ENCODE data around the gene ZNF428. TPM values are rescaled to one million over a fixed set of nuclear protein-coding genes. Genes with fewer than 3 reads are reported as not detected.

ZNF428 gene
- polyA plus RNA-seq, 1 of the 3 experiments (the other 2 are of a cell fraction) = 79.5 TPM

- Histone ChIP-seq H3K4me2 (no peak overlapping the region), H3K9me3 (no peaks in the 10 kb centered on the region), H3K36me3 (replicated peaks in 1 of 2; ENCODE audit: control insufficient read depth in 1 of 2, insufficient read depth in 2 of 2, low read length in 1 of 2) (peaks cover 25 to 36% of the 10 kb centered on the region in 2 experiments), H3K4me1 (ENCODE audit: control insufficient read depth in 1 of 2, insufficient read depth in 2 of 2, low read depth in 1 of 2, low read length in 1 of 2) (peaks cover 8 to 15% of the 10 kb centered on the region in 2 experiments; a peak in 2 of 4 replicates), H2AFZ (ENCODE audit: low read depth) (no peak overlapping the region), H3K79me2 (ENCODE audit: insufficient read depth) (peaks cover 46% of the 10 kb centered on the region), H3K27ac (ENCODE audit: low read depth in 2 of 2, low read length in 1 of 2) (no peak overlapping the region), H3K27me3 (ENCODE audit: insufficient read depth) (no peaks in the 10 kb centered on the region), H3F3A (replicated peaks; ENCODE audit: insufficient read depth) (no peaks in the 10 kb centered on the region), H3K9me2 (no peaks in the 10 kb centered on the region), H3K9ac (no peak overlapping the region), H4K20me1 (ENCODE audit: insufficient read depth) (peaks cover 9% of the 10 kb centered on the region; the same call in 1 of the 2 replicates), H3K4me3 (ENCODE audit: low read depth in 2 of 2, low read length in 1 of 2) (no peak overlapping the region)
- TF ChIP-seq YY1 (IDR thresholded peaks at IDR 0.05; ENCODE audit: low read depth) = no peak
- TF ChIP-seq FOSL2 (IDR thresholded peaks at IDR 0.05; ENCODE audit: borderline replicate concordance, low read depth) = no peak
- TF ChIP-seq FOXM1 (IDR thresholded peaks at IDR 0.05; ENCODE audit: low read depth) = no peak
- TF ChIP-seq MEF2A (IDR thresholded peaks at IDR 0.05; ENCODE audit: borderline replicate concordance, low read depth) = no peak
- TF ChIP-seq NRF1 (IDR thresholded peaks at IDR 0.05; ENCODE audit: low read depth, low read length) = no peak
- no peak for TF ChIP-seq EZH2phosphoT487 (IDR thresholded peaks at IDR 0.05; ENCODE audit: borderline replicate concordance, low read depth)
- TF ChIP-seq JUND (IDR thresholded peaks at IDR 0.05) = no peak
- TF ChIP-seq RFX5 (IDR thresholded peaks at IDR 0.05; ENCODE audit: low read length) = no peak
- no peak for TF ChIP-seq RCOR1 (IDR thresholded peaks at IDR 0.05; ENCODE audit: low read length)
- no peak for TF ChIP-seq SIN3A (IDR thresholded peaks at IDR 0.05; ENCODE audit: borderline replicate concordance, low read depth, low read length)
- no peak for TF ChIP-seq EP300 (IDR thresholded peaks at IDR 0.05; ENCODE audit: borderline replicate concordance in 1 of 2, low read depth in 1 of 2, low read length in 1 of 2)
- no peak for TF ChIP-seq RXRA (IDR thresholded peaks at IDR 0.05; ENCODE audit: borderline replicate concordance, low read depth)
- TF ChIP-seq, protein P1, sequence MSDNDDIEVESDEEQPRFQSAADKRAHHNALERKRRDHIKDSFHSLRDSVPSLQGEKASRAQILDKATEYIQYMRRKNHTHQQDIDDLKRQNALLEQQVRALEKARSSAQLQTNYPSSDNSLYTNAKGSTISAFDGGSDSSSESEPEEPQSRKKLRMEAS (IDR thresholded peaks at IDR 0.05; ENCODE audit: low read depth) = no peak
- TF ChIP-seq, protein P2, sequence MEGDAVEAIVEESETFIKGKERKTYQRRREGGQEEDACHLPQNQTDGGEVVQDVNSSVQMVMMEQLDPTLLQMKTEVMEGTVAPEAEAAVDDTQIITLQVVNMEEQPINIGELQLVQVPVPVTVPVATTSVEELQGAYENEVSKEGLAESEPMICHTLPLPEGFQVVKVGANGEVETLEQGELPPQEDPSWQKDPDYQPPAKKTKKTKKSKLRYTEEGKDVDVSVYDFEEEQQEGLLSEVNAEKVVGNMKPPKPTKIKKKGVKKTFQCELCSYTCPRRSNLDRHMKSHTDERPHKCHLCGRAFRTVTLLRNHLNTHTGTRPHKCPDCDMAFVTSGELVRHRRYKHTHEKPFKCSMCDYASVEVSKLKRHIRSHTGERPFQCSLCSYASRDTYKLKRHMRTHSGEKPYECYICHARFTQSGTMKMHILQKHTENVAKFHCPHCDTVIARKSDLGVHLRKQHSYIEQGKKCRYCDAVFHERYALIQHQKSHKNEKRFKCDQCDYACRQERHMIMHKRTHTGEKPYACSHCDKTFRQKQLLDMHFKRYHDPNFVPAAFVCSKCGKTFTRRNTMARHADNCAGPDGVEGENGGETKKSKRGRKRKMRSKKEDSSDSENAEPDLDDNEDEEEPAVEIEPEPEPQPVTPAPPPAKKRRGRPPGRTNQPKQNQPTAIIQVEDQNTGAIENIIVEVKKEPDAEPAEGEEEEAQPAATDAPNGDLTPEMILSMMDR (IDR thresholded peaks at IDR 0.05) = no peak
- ChIA-PET CTCF (interaction anchor here (1.7 kb wide), 2 partner anchors 35 to 62 kb away, joined by 4 to 8 read pairs; no protein-coding TSS in a partner anchor), POLR2A (no interaction called here)
- no peak for DNase-seq
- WGBS (ENCODE audit: low lambda C conversion rate) = 96% methylated on average over 6 of the region's 6 CpGs
These were observed 29.8 kb downstream of the ZNF428 start for GRCh38 chr19:43589678-43590077.

GRCh38 chr19:43589277-43589676 is 30.2 kb downstream of the ZNF428 start:
- CTCF ChIA-PET = interaction anchor here (1.4 to 1.7 kb wide), 3 partner anchors 34 to 63 kb away, joined by 4 to 8 read pairs (median 4); no protein-coding TSS in a partner anchor
- DNase-seq = no peak
- Histone ChIP-seq H3K4me2 (no peak overlapping the region), H3K27me3 (ENCODE audit: insufficient read depth) (no peaks in the 10 kb centered on the region), H3K79me2 (ENCODE audit: insufficient read depth) (peaks cover 42% of the 10 kb centered on the region), H2AFZ (ENCODE audit: low read depth) (no peak overlapping the region), H3K27ac (ENCODE audit: low read depth in 2 of 2, low read length in 1 of 2) (no peak overlapping the region), H3K4me1 (ENCODE audit: control insufficient read depth in 1 of 2, insufficient read depth in 2 of 2, low read depth in 1 of 2, low read length in 1 of 2) (peaks cover 6 to 14% of the 10 kb centered on the region in 2 experiments; a peak in 2 of 4 replicates), H3K4me3 (ENCODE audit: low read depth in 2 of 2, low read length in 1 of 2) (no peak overlapping the region), H3K9me3 (no peaks in the 10 kb centered on the region), H4K20me1 (ENCODE audit: insufficient read depth) (peaks cover 6% of the 10 kb centered on the region; the same call in 1 of the 2 replicates), H3K9ac (no peak overlapping the region), H3K36me3 (replicated peaks in 1 of 2; ENCODE audit: control insufficient read depth in 1 of 2, insufficient read depth in 2 of 2, low read length in 1 of 2) (peaks cover 25 to 36% of the 10 kb centered on the region in 2 experiments), H3F3A (replicated peaks; ENCODE audit: insufficient read depth) (no peaks in the 10 kb centered on the region), H3K9me2 (no peaks in the 10 kb centered on the region)
- 87% methylated on average over 5 of the region's 5 CpGs for WGBS (ENCODE audit: low lambda C conversion rate)
- POLR2A ChIA-PET = no interaction called here
- TF ChIP-seq YY1 (IDR thresholded peaks at IDR 0.05; ENCODE audit: low read depth) = no peak
- TF ChIP-seq POLR2AphosphoS5 (IDR thresholded peaks at IDR 0.05; ENCODE audit: low read depth, low read length) = no peak
- no peak for TF ChIP-seq EZH2phosphoT487 (IDR thresholded peaks at IDR 0.05; ENCODE audit: borderline replicate concordance, low read depth)
- no peak for TF ChIP-seq GABPA (IDR thresholded peaks at IDR 0.05; ENCODE audit: low read depth)
- TF ChIP-seq TEAD4 (IDR thresholded peaks at IDR 0.05; ENCODE audit: borderline replicate concordance, insufficient read depth) = no peak
- no peak for TF ChIP-seq JUND (IDR thresholded peaks at IDR 0.05)
- no peak for TF ChIP-seq FOSL2 (IDR thresholded peaks at IDR 0.05; ENCODE audit: borderline replicate concordance, low read depth)
- no peak for TF ChIP-seq RCOR1 (IDR thresholded peaks at IDR 0.05; ENCODE audit: low read length)
- no peak for TF ChIP-seq USF2 (IDR thresholded peaks at IDR 0.05; ENCODE audit: borderline replicate concordance, low read depth, low read length)
- no peak for TF ChIP-seq SMC3 (IDR thresholded peaks at IDR 0.05; ENCODE audit: low read depth, low read length)
- no peak for TF ChIP-seq GATA2 (CRISPR knock-in tag; IDR thresholded peaks at IDR 0.05)
- no peak for TF ChIP-seq MEF2A (IDR thresholded peaks at IDR 0.05; ENCODE audit: borderline replicate concordance, low read depth)
- TF ChIP-seq, protein P1 (IDR thresholded peaks at IDR 0.05; ENCODE audit: low read depth) = no peak
- no peak for TF ChIP-seq RXRA (IDR thresholded peaks at IDR 0.05; ENCODE audit: borderline replicate concordance, low read depth)
- TF ChIP-seq, protein P3, sequence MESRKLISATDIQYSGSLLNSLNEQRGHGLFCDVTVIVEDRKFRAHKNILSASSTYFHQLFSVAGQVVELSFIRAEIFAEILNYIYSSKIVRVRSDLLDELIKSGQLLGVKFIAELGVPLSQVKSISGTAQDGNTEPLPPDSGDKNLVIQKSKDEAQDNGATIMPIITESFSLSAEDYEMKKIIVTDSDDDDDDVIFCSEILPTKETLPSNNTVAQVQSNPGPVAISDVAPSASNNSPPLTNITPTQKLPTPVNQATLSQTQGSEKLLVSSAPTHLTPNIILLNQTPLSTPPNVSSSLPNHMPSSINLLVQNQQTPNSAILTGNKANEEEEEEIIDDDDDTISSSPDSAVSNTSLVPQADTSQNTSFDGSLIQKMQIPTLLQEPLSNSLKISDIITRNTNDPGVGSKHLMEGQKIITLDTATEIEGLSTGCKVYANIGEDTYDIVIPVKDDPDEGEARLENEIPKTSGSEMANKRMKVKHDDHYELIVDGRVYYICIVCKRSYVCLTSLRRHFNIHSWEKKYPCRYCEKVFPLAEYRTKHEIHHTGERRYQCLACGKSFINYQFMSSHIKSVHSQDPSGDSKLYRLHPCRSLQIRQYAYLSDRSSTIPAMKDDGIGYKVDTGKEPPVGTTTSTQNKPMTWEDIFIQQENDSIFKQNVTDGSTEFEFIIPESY (IDR thresholded peaks at IDR 0.05; ENCODE audit: borderline replicate concordance, low read depth) = no peak
- no peak for TF ChIP-seq SIN3A (IDR thresholded peaks at IDR 0.05; ENCODE audit: borderline replicate concordance, low read depth, low read length)
- TF ChIP-seq MXI1 (IDR thresholded peaks at IDR 0.05; ENCODE audit: low read depth, low read length) = no peak
